Activated CD8-positive, alpha-beta memory T cell treated with anti-CD3 and anti-CD28 coated beads, Interleukin-2, amount 50 U/mL, for 24 hours (primary cell): Measurements from ENCODE around the gene DMXL1.

ENCODE experiments used
- DNase-seq: peaks from one replicate; pipeline ENCODE4 v3.0.0-alpha.2; 2020; ENCODE audit errors: extremely low read depth

DMXL1 gene

GRCh38 chr5:119270960-119271757, 200.3 kb downstream of the DMXL1 start:
- no peak for DNase-seq

GRCh38 chr5:119271758-119272730, 201.2 kb downstream of the DMXL1 start:
- no peak for DNase-seq

- DNase-seq: no peak
Measured at GRCh38 chr5:119273391-119273839, 202.5 kb downstream of the DMXL1 start.

DNA sequence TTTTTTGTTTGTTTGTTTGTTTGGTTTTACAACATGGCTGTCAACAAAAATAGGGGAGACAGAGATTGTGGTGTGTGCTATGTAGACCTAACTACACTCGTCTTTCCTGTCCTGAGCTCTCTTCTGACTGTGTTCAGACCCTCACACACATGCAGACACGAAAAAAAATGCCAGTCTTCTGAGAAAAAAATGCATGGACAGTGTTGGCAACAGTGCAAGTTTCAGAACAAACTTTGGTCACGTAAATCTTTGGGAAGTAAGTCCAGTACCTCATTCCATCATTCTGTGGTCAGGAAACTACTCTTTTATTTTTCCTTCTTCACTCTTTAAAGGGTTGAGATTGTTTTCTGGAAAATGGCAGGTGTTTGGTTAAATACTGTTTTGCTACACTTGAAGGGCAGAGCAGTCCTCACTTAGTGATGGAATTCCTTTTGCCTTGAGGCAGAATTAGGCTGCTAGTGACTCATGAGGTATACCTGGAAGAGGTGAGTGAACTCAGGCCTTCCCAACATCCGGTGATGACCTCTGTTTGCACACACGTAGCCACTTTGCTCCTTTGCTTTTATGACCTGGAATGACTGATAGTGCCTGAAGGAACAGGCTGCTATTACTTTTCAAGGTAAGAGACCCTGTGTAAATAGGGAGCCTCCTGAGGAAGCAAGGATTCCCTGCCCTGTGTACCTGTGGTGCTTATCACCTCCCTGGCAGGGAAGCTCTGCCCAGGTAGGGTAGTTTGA, 203.3 kb downstream of the DMXL1 start:
- DNase-seq: no peak

DNA sequence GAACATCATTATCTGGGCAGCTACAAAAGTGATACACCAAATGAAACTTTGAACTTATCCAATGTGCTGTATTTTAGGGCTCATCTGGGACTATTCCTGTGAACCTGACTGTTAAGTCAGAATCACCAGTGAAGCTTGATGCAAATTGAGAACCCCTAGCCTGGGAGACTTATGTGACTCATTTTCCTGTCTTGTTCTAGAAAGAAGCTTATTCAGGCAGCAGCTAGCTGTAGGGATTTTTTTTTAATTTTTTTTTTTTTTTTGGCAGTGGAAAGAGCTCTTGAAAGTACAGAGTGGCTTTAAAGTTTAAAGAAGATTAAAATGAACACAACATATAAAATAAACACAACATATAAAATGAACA, 203.9 kb downstream of the DMXL1 start:
- DNase-seq: no peak

GRCh38 chr5:119275146-119275545, 204.3 kb downstream of the DMXL1 start:
- no peak for DNase-seq

- no peak for DNase-seq
Measured at GRCh38 chr5:119275601-119276173, 204.8 kb downstream of the DMXL1 start.

DNA sequence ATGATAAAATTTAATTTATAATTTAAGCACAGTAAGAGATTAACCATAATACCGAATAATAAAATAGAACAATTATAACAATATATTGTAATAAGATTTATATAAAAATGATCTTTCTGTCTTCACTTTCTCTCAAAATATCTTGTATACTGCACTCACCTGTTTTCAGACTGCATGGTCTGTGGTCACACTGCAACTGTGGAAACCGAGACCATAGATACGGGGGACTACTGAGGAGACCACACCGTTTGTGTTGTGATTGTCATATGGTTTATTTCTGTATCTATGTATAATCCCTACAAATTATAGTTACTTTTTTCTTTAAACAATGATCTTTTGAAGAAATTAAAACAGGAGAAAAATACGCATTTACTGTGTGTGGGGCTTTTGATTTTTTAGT, 206.1 kb downstream of the DMXL1 start:
- DNase-seq: no peak

DNA sequence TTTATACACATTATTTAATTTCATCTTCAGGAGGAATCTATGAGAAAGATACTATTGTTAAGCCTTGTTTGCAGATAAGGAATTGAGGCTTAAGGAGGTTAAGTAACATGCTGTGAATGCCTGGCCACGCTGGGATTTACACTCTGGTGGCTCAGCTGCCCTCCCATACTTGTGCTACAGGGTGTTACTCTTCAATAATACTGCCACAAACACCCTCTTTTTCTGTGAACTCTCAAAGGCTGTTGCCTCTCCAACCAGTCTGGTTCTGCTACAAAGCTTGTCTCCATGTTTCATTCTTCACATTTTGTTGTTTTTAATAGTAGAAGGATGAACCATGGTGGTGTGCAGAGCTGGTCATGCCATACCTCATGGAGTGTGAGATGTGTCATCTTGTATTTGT, 208.2 kb downstream of the DMXL1 start:
- DNase-seq: no peak

DNA sequence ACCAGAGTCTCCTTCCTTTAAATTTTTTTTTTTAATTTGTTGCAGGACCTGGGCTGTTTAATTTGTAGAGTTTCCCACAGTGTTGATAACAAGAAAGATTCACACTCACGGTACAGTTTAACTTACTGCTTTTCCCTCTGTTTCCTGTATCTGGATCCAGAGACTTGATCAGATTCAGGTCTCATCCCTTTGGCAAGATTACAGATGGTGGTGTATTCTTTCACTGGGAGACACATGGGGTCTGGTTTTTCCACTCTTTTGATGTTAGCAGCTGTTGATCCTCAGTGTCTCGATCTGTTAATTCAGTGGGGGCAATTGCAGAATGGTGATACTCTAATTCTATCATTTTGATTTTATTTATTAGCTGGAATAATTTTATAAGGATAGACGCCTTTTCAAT, 209.5 kb downstream of the DMXL1 start:
- DNase-seq: no peak

GRCh38 chr5:119282628-119283027, 211.7 kb downstream of the DMXL1 start:
- DNase-seq: no peak

GRCh38 chr5:119284031-119284430, 213.1 kb downstream of the DMXL1 start:
- DNase-seq: no peak

- DNase-seq: no peak
Measured at GRCh38 chr5:119285070-119285916, 214.4 kb downstream of the DMXL1 start.

- DNase-seq: no peak
Measured at GRCh38 chr5:119286511-119287488, 215.9 kb downstream of the DMXL1 start.

- DNase-seq: no peak
Measured at GRCh38 chr5:119287547-119288111, 216.7 kb downstream of the DMXL1 start.

DNA sequence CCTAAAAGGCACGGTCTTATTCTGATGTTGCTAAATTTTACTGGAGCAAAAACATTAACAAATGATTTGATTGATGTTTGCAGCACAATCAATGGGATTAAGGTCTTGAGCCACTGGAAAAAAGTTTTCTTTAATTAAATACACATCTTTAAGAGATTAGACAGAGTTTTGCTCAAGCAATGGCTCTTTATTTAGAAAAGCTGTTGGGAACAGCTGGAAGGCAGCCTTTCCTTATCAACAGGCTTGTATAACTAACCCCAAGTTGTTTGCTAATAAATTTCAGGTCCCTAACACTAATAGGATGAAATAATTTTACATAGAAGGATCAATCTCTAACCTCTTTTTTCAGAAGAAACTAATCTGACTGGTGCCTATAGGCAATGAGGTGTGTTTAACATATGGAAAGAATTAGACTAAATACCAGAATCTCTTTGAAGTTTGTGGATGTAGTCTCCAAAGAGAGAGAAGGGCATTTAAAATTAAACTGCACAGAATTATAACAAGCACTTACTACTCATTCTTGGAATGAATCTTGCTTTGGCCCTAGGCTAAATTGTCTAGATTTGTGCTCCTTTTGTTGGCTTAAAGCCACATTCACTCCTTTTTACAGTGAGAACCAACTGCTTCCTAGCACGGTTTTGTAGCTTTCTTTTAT, 217.6 kb downstream of the DMXL1 start:
- DNase-seq: no peak

- DNase-seq: no peak
Measured at GRCh38 chr5:119289438-119290044, 218.7 kb downstream of the DMXL1 start.

- DNase-seq: no peak
Measured at GRCh38 chr5:119290161-119290569, 219.3 kb downstream of the DMXL1 start.
